Loucy (cell line): ENCODE data around the gene APOA5.

Experiments
- H2AFZ ChIP-seq: fragments of 200-600 bp; sonication (generic); 2 replicates; pipeline ENCODE4 v1.6.0; 2016; ENCODE audit warnings: antibody characterized with exemption, mild to moderate bottlenecking, low read length, moderate library complexity
- H3F3A ChIP-seq: fragments of 200-600 bp; 2 replicates; pipeline ENCODE4 v1.6.0; 2016; ENCODE audit warnings: antibody characterized with exemption, low read depth, mild to moderate bottlenecking
- H3K27me3 ChIP-seq: fragments of 200-600 bp; sonication (generic); 2 replicates; pipeline ENCODE4 v1.6.1; 2014; ENCODE audit warnings: low read length, mild to moderate bottlenecking; ENCODE audit not compliant: insufficient read depth, poor library complexity, severe bottlenecking
- H3K36me3 ChIP-seq: fragments of 200-600 bp; sonication (generic); 2 replicates; pipeline ENCODE4 v1.6.1; 2016; ENCODE audit warnings: low read length; ENCODE audit not compliant: insufficient read depth
- H3K4me1 ChIP-seq: fragments of 200-600 bp; sonication (generic); 2 replicates; pipeline ENCODE4 v1.5.1; 2014; ENCODE audit warnings: low read length, mild to moderate bottlenecking; ENCODE audit not compliant: insufficient read depth, poor library complexity, severe bottlenecking
- H3K4me2 ChIP-seq: fragments of 200-600 bp; sonication (generic); 2 replicates; pipeline ENCODE4 v1.6.0; 2014; ENCODE audit warnings: antibody characterized with exemption, low read length, low read depth, mild to moderate bottlenecking; ENCODE audit not compliant: poor library complexity, severe bottlenecking
- H3K4me3 ChIP-seq: fragments of 200-600 bp; sonication (generic); 2 replicates; pipeline ENCODE4 v1.5.1; 2014; ENCODE audit warnings: low read length, mild to moderate bottlenecking, mixed read lengths; ENCODE audit not compliant: poor library complexity, severe bottlenecking
- H3K79me2 ChIP-seq: fragments of 200-600 bp; sonication (generic); 2 replicates; pipeline ENCODE4 v1.6.1; 2014; ENCODE audit warnings: low read length; ENCODE audit not compliant: insufficient read depth
- H3K9ac ChIP-seq: fragments of 200-600 bp; sonication (generic); 2 replicates; pipeline ENCODE4 v1.6.0; 2014; ENCODE audit warnings: mild to moderate bottlenecking, low read depth, low read length, moderate library complexity; ENCODE audit not compliant: poor library complexity, severe bottlenecking
- H3K9me2 ChIP-seq: fragments of 200-600 bp; sonication (generic); replicated peaks from 2 replicates; pipeline ENCODE4 v1.6.1; 2016; ENCODE audit warnings: low read depth, low read length, mixed read lengths
- H3K9me3 ChIP-seq: fragments of 200-600 bp; sonication (generic); 2 replicates; pipeline ENCODE4 v1.6.1; 2014; ENCODE audit warnings: mild to moderate bottlenecking, antibody characterized with exemption, low read length, low read depth; ENCODE audit not compliant: insufficient read depth
- H4K20me1 ChIP-seq: fragments of 200-600 bp; sonication (generic); 2 replicates; pipeline ENCODE4 v1.6.0; 2014; ENCODE audit warnings: antibody characterized with exemption, low read length, mild to moderate bottlenecking; ENCODE audit not compliant: insufficient read depth, poor library complexity, severe bottlenecking
- CTCF ChIP-seq: fragments of 200-600 bp; sonication (generic); conservative IDR thresholded peaks from 2 replicates; pipeline ENCODE4 v1.5.1; 2014; ENCODE audit warnings: mild to moderate bottlenecking, antibody characterized with exemption, low read length
- EZH2phosphoT487 ChIP-seq: fragments of 200-600 bp; IDR thresholded peaks from 2 replicates; pipeline ENCODE4 v1.6.1; 2018; ENCODE audit warnings: antibody characterized with exemption, mild to moderate bottlenecking, moderate library complexity, borderline replicate concordance

The APOA5 gene

GRCh38 chr11:116825854-116826750 is 34.4 kb upstream of the APOA5 start:
- H3K36me3 ChIP-seq = no peaks in the 10 kb centered on the region
- H4K20me1 ChIP-seq = no peaks in the 10 kb centered on the region
- TF ChIP-seq CTCF (no peak), EZH2phosphoT487 (no peak)
- no peak overlapping the region for H3K4me3 ChIP-seq
- no peaks in the 10 kb centered on the region for H3K79me2 ChIP-seq
- H3K27me3 ChIP-seq = no peaks in the 10 kb centered on the region
- no peaks in the 10 kb centered on the region for H3F3A ChIP-seq
- no peaks in the 10 kb centered on the region for H3K9me2 ChIP-seq
- H3K4me2 ChIP-seq = no peak overlapping the region
- no peaks in the 10 kb centered on the region for H3K9me3 ChIP-seq
- no peak overlapping the region; the same call in 1 of the 2 replicates for H2AFZ ChIP-seq
- H3K4me1 ChIP-seq = no peaks in the 10 kb centered on the region
- H3K9ac ChIP-seq = no peak overlapping the region

DNA sequence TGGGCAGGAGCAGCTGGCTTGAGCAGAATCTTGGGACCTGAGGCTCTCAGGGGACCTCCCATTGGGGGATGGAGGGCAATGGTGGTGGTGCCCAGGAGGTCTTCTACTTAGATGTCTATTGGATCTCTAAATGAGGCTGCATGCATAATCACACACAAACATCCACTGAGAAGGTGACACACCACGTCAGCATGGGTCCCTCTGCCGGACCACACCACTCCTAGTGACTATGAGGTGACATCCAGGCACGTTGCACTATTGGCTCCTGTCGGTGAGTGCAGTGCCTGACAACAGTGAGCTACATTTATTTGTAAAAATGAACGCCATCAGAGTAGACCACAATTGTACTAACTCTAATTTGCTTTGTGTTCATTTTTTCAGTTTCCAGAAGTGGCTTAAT is 33.8 kb upstream of the APOA5 start:
- Histone ChIP-seq H3K9ac (no peak overlapping the region), H3K4me2 (no peak overlapping the region), H3K27me3 (no peaks in the 10 kb centered on the region), H4K20me1 (no peaks in the 10 kb centered on the region), H3K9me3 (no peaks in the 10 kb centered on the region), H3K4me1 (no peaks in the 10 kb centered on the region), H2AFZ (no peak overlapping the region; the same call in 1 of the 2 replicates), H3F3A (no peaks in the 10 kb centered on the region), H3K9me2 (no peaks in the 10 kb centered on the region), H3K4me3 (no peak overlapping the region), H3K36me3 (no peaks in the 10 kb centered on the region), H3K79me2 (no peaks in the 10 kb centered on the region)
- TF ChIP-seq EZH2phosphoT487 (no peak), CTCF (no peak)

DNA sequence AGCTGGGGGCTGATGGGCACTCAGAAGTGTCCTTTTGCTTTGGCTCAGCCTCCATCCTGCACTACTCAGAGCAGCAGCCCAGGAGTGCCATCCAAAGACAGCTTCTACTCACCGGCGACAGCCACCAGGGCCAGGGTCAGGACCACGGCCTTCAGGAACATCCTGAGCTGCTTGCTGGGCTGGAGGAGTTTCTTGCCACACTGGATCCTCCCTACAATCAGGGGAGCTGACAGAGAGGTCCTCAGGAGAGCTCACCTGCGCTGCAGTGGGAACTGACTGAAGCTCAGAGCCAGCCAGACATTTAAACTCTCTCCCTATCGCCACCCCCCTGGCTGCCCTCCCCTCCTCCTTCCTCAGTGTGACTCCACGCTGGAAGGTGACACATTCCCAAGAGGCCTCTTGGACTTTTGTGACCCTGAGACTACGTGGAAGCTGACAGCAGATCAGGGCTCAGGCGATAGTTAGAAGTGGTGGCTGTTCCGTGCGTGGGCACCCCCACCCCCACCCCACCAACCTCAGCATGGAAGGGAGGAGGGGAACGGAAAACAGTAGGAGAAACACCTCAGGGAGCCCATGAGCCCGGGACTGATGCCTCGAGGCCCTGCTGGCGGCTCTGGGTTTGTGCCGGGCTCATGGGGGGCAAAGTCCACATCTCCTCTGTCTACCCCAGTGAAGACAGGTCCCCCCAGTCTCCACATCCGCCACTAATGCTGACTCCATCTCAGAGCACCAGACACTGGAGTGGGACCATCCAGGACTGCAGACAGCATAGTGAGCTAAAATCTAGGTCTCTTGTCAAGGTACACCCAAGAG is 31.6 kb upstream of the APOA5 start, which contains the start of gene APOA4:
TSS of gene APOA4 (minus strand) at position 274 of the 813 bp plus-strand sequence. CDS start at position 161, 113 bp downstream.
- Histone ChIP-seq H3K4me3 (no peak within 1 kb of the TSS), H3K4me2 (no peak within 1 kb of the TSS), H3K9me3 (no peaks in the 10 kb centered on the region)

More for the DNA sequence above, 31.6 kb upstream of the APOA5 start, which contains the start of gene APOA4:
- Histone ChIP-seq H3K4me1 (no peaks in the 10 kb centered on the region), H3K27me3 (no peaks in the 10 kb centered on the region), H3K36me3 (no peaks in the 10 kb centered on the region), H3F3A (no peaks in the 10 kb centered on the region), H3K79me2 (no peaks in the 10 kb centered on the region), H2AFZ (no peak within 1 kb of the TSS), H4K20me1 (no peaks in the 10 kb centered on the region), H3K9me2 (no peaks in the 10 kb centered on the region), H3K9ac (no peak within 1 kb of the TSS)
- no peak for TF ChIP-seq EZH2phosphoT487
